ENCODE measurements around the gene KATNB1. TPM values are rescaled to one million over a fixed set of nuclear protein-coding genes. Genes with fewer than 3 reads are reported as not detected.

Gene KATNB1
- total RNA-seq, 1 experiment from 2014 or later, result 32.2 TPM

DNA sequence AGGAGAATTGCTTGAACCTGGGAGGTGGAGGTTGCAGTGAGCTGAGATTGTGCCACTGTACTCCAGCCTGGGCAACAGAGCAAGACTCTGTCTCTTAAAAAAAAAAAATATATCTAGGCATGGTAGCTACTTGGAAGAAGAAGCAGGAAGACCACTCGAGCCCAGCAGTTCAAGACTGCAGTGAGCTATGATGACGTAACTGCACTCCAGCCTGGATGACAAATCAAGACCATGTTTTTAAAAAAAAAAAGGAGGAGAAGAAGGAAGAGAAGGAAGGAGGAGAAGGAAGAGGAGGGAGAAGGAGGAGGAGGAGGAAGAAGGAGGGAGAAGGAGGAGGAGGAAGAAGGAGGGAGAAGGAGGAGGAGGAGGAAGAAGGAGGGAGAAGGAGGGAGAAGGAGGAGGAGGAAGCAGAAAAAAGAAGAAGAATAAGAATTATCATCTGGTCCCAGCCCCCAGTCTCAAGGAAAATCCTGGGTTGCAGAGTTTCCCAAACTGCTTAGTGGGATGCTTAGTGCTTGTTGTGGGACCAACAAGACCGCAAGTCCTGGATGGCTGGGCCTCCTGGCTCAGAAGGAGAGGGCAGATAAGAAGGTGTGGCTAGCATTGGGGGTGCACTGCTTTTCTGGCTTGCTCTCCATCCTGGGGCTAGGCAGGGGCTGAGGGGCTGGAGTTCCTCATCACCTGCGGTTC lies 44.6 kb upstream of the KATNB1 start:
- H3K4me3 ChIP-seq (replicated peaks in 1 of 2; ENCODE audit: low read depth in 1 of 2, low read length in 2 of 2), result no peak overlapping the region
- no peaks in the 10 kb centered on the region for H3K9me3 ChIP-seq (ENCODE audit: control insufficient read depth in 1 of 2, insufficient read depth in 1 of 2, low read depth in 1 of 2, low read length in 2 of 2)
- no peak overlapping the region for H3K4me2 ChIP-seq (ENCODE audit: low read length)
- H3K9me2 ChIP-seq (ENCODE audit: insufficient read depth), result no peaks in the 10 kb centered on the region
- DNase-seq (ENCODE audit: low read depth, low spot score) (no peak), ATAC-seq (no peak)
- intact Hi-C loops (cut with micrococcal nuclease), result no loop called here
- H3K4me1 ChIP-seq (ENCODE audit: control insufficient read depth in 1 of 2, insufficient read depth in 2 of 2, low read length in 2 of 2), result peaks cover 0 to 4% of the 10 kb centered on the region in 2 experiments; a peak in 1 of 4 replicates
- no peaks in the 10 kb centered on the region for H3K36me3 ChIP-seq (ENCODE audit: control insufficient read depth in 1 of 2, insufficient read depth in 2 of 2, low read length in 2 of 2)
- CTCF ChIA-PET, result no interaction called here
- no peak for TF ChIP-seq SP1 (IDR thresholded peaks at IDR 0.05; ENCODE audit: low read depth)
- TF ChIP-seq RAD21 (IDR thresholded peaks at IDR 0.05; ENCODE audit: low read depth), result no peak
- TF ChIP-seq JUND (IDR thresholded peaks at IDR 0.05), result no peak
- no peak for TF ChIP-seq SRF (IDR thresholded peaks at IDR 0.05; ENCODE audit: low read depth)
- no peak for TF ChIP-seq ZBTB33 (IDR thresholded peaks at IDR 0.05; ENCODE audit: extremely low read depth, insufficient replicate concordance, low read length)
- H3K27ac ChIP-seq (ENCODE audit: low read depth, low read length), result no peak overlapping the region
- POLR2A ChIA-PET, result interaction anchor here (0.6 kb wide), 1 partner anchor 171 kb away, joined by 3 read pairs; no protein-coding TSS in a partner anchor
- H3K79me2 ChIP-seq (ENCODE audit: insufficient read depth, low read length), result no peaks in the 10 kb centered on the region
- BruUV-seq (replicated peaks), result no TSS peak
- H4K20me1 ChIP-seq (ENCODE audit: insufficient read depth), result no peaks in the 10 kb centered on the region
- H3K27me3 ChIP-seq (ENCODE audit: insufficient read depth, low read length), result no peaks in the 10 kb centered on the region
- no peak overlapping the region for H2AFZ ChIP-seq (ENCODE audit: low read depth, low read length, poor library complexity, severe bottlenecking)
- no peak overlapping the region for H3K9ac ChIP-seq (ENCODE audit: low read length)
- RAD21 ChIA-PET (ENCODE audit: low non-redundant PET in 1 of 2, low total read pairs in 2 of 2, uncharacterized antibody in 2 of 2, unreplicated experiment in 2 of 2), result no interaction called here

GRCh38 chr16:57692636-57693035 lies 42.9 kb upstream of the KATNB1 start:
- no TSS peak for BruUV-seq (replicated peaks)
- ATAC-seq, result no peak
- Histone ChIP-seq H3K9me2 (ENCODE audit: insufficient read depth) (no peaks in the 10 kb centered on the region), H2AFZ (ENCODE audit: low read depth, low read length, poor library complexity, severe bottlenecking) (no peak overlapping the region), H3K36me3 (ENCODE audit: control insufficient read depth in 1 of 2, insufficient read depth in 2 of 2, low read length in 2 of 2) (no peaks in the 10 kb centered on the region), H3K27ac (ENCODE audit: low read depth, low read length) (no peak overlapping the region), H3K9me3 (ENCODE audit: control insufficient read depth in 1 of 2, insufficient read depth in 1 of 2, low read depth in 1 of 2, low read length in 2 of 2) (no peaks in the 10 kb centered on the region), H3K27me3 (ENCODE audit: insufficient read depth, low read length) (no peaks in the 10 kb centered on the region), H3K79me2 (ENCODE audit: insufficient read depth, low read length) (no peaks in the 10 kb centered on the region), H3K9ac (ENCODE audit: low read length) (no peak overlapping the region), H3K4me1 (ENCODE audit: control insufficient read depth in 1 of 2, insufficient read depth in 2 of 2, low read length in 2 of 2) (peaks cover 0 to 4% of the 10 kb centered on the region in 2 experiments; a peak in 1 of 4 replicates), H3K4me3 (replicated peaks in 1 of 2; ENCODE audit: low read depth in 1 of 2, low read length in 2 of 2) (no peak overlapping the region), H4K20me1 (ENCODE audit: insufficient read depth) (no peaks in the 10 kb centered on the region), H3K4me2 (ENCODE audit: low read length) (no peak overlapping the region)
- ChIA-PET POLR2A (no interaction called here), RAD21 (ENCODE audit: low non-redundant PET in 1 of 2, low total read pairs in 2 of 2, uncharacterized antibody in 2 of 2, unreplicated experiment in 2 of 2) (no interaction called here), CTCF (no interaction called here)
- TF ChIP-seq, protein P1, sequence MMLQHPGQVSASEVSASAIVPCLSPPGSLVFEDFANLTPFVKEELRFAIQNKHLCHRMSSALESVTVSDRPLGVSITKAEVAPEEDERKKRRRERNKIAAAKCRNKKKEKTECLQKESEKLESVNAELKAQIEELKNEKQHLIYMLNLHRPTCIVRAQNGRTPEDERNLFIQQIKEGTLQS (IDR thresholded peaks at IDR 0.05), result no peak
- TF ChIP-seq EGR1 (IDR thresholded peaks at IDR 0.05; ENCODE audit: low read depth), result no peak
- no peak for DNase-seq (ENCODE audit: low read depth, low spot score)
- intact Hi-C loops (cut with micrococcal nuclease), result no loop called here
